SK-N-SH treated with all-trans-retinoic acid at 6 μM for 48 hours (cell line): Measurements from ENCODE around the gene SLC35F3.

Experiments used
- BACH2 ChIP-seq: fragments of 250-450 bp; sonication (Bioruptor Pico); IDR thresholded peaks from 2 replicates; pipeline ENCODE4 v1.9.0; 2021; ENCODE audit warnings: mild to moderate bottlenecking, borderline replicate concordance
- CSRNP3 ChIP-seq: fragments of 250-450 bp; sonication (Bioruptor Pico); IDR thresholded peaks from 2 replicates; pipeline ENCODE4 v1.5.1; 2021; ENCODE audit warnings: mild to moderate bottlenecking, moderate library complexity
- ISL1 ChIP-seq: fragments of 250-450 bp; sonication (Bioruptor Pico); IDR thresholded peaks from 2 replicates; pipeline ENCODE4 v2.1.2; 2022; ENCODE audit warnings: mild to moderate bottlenecking, moderate library complexity
- ZFP3 ChIP-seq: fragments of 250-450 bp; sonication (Bioruptor Pico); IDR thresholded peaks from 2 replicates; pipeline ENCODE4 v1.5.0; 2020; ENCODE audit warnings: mild to moderate bottlenecking, moderate library complexity
- ZNF565 ChIP-seq: fragments of 450-650 bp; formaldehyde crosslinking; conservative IDR thresholded peaks from 2 replicates; pipeline ENCODE4 v1.5.0; 2020; ENCODE audit warnings: low read depth, mild to moderate bottlenecking, moderate library complexity
- ZNF8 ChIP-seq: fragments of 450-650 bp; formaldehyde crosslinking; IDR thresholded peaks from 2 replicates; pipeline ENCODE4 v1.5.0; 2020; ENCODE audit warnings: mild to moderate bottlenecking, moderate library complexity
- TF ChIP-seq, protein P1 (sequence below): fragments of 250-450 bp; sonication (Bioruptor Pico); IDR thresholded peaks from 2 replicates; pipeline ENCODE4 v1.5.1; 2020; ENCODE audit warnings: low read depth, mild to moderate bottlenecking, moderate library complexity
- TF ChIP-seq, protein P2 (sequence below): fragments of 250-450 bp; sonication (Bioruptor Pico); IDR thresholded peaks from 2 replicates; pipeline ENCODE4 v1.8.0; 2020; ENCODE audit warnings: mild to moderate bottlenecking, moderate library complexity, borderline replicate concordance

GRCh38 chr1:234111458-234112142 lies 207.1 kb downstream of the SLC35F3 start:
- TF ChIP-seq CSRNP3 (CRISPR knock-in tag) (no peak), ZFP3 (CRISPR knock-in tag) (no peak), ISL1 (no peak), ZNF565 (no peak), BACH2 (no peak), ZNF8 (CRISPR knock-in tag) (no peak)
- TF ChIP-seq, protein P1, sequence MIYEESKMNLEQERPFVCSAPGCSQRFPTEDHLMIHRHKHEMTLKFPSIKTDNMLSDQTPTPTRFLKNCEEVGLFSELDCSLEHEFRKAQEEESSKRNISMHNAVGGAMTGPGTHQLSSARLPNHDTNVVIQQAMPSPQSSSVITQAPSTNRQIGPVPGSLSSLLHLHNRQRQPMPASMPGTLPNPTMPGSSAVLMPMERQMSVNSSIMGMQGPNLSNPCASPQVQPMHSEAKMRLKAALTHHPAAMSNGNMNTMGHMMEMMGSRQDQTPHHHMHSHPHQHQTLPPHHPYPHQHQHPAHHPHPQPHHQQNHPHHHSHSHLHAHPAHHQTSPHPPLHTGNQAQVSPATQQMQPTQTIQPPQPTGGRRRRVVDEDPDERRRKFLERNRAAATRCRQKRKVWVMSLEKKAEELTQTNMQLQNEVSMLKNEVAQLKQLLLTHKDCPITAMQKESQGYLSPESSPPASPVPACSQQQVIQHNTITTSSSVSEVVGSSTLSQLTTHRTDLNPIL (CRISPR knock-in tag) = no peak
- TF ChIP-seq, protein P2, sequence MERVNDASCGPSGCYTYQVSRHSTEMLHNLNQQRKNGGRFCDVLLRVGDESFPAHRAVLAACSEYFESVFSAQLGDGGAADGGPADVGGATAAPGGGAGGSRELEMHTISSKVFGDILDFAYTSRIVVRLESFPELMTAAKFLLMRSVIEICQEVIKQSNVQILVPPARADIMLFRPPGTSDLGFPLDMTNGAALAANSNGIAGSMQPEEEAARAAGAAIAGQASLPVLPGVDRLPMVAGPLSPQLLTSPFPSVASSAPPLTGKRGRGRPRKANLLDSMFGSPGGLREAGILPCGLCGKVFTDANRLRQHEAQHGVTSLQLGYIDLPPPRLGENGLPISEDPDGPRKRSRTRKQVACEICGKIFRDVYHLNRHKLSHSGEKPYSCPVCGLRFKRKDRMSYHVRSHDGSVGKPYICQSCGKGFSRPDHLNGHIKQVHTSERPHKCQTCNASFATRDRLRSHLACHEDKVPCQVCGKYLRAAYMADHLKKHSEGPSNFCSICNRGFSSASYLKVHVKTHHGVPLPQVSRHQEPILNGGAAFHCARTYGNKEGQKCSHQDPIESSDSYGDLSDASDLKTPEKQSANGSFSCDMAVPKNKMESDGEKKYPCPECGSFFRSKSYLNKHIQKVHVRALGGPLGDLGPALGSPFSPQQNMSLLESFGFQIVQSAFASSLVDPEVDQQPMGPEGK (CRISPR knock-in tag) = no peak
